GM06990 (cell line): ENCODE data around the gene L3MBTL4.

Source experiments
- DNase-seq: peaks from one replicate; pipeline ENCODE4 v3.0.0-alpha.2; 2011; ENCODE audit not compliant: insufficient read length; ENCODE audit errors: extremely low read depth
- H3K27me3 ChIP-seq: replicated peaks from 2 replicates; pipeline ENCODE4 v1.6.0; 2011; ENCODE audit warnings: low read length; ENCODE audit not compliant: control insufficient read depth, insufficient read depth
- H3K36me3 ChIP-seq: 2 replicates; pipeline ENCODE4 v1.5.1; 2011; ENCODE audit warnings: low read length; ENCODE audit not compliant: control insufficient read depth, insufficient read depth
- H3K4me3 ChIP-seq: replicated peaks from 2 replicates; pipeline ENCODE4 v1.5.1; 2011; ENCODE audit warnings: low read depth, mild to moderate bottlenecking, control low read depth, low read length
- TF ChIP-seq, protein P1 (sequence below): IDR thresholded peaks from 2 replicates; pipeline ENCODE4 v1.5.1; 2011; ENCODE audit warnings: low read length, control low read depth, mild to moderate bottlenecking, inconsistent platforms; ENCODE audit not compliant: insufficient read depth, poor library complexity, severe bottlenecking

Gene L3MBTL4

DNA sequence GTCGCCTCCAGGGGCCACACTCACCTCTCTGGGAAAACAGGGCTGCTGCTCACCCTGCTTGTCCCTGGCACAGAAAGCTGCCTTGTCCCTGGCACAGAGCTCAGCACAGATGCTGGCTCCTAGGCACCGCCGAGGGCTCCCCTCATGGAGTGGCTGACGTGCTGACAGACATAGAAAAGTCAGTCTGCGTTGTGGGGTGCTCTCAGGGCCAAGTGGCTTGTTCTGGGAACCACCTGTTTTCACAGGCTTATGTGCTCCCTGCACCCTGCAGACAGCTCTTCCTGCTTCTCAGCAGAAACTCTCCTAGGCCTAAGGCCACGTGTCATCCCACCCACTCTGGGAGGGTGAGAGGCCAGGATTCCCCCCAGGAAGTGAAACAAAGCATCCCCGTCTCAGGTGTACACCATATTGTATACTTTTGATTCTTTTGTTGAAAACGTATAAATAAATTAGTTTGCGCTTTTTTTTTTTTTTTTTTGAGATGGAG is 434.7 kb downstream of the L3MBTL4 start:
- DNase-seq = peak; percentile 54

GRCh38 chr18:5979176-5979888 is 435.4 kb downstream of the L3MBTL4 start:
- DNase-seq = no peak
- no peaks in the 10 kb centered on the region for H3K36me3 ChIP-seq
- H3K4me3 ChIP-seq = no peak overlapping the region
- TF ChIP-seq, protein P1, sequence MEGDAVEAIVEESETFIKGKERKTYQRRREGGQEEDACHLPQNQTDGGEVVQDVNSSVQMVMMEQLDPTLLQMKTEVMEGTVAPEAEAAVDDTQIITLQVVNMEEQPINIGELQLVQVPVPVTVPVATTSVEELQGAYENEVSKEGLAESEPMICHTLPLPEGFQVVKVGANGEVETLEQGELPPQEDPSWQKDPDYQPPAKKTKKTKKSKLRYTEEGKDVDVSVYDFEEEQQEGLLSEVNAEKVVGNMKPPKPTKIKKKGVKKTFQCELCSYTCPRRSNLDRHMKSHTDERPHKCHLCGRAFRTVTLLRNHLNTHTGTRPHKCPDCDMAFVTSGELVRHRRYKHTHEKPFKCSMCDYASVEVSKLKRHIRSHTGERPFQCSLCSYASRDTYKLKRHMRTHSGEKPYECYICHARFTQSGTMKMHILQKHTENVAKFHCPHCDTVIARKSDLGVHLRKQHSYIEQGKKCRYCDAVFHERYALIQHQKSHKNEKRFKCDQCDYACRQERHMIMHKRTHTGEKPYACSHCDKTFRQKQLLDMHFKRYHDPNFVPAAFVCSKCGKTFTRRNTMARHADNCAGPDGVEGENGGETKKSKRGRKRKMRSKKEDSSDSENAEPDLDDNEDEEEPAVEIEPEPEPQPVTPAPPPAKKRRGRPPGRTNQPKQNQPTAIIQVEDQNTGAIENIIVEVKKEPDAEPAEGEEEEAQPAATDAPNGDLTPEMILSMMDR = no peak
- no peaks in the 10 kb centered on the region for H3K27me3 ChIP-seq

More for the DNA sequence above, 434.7 kb downstream of the L3MBTL4 start:
- H3K4me3 ChIP-seq = no peak overlapping the region
- no peaks in the 10 kb centered on the region for H3K27me3 ChIP-seq
- no peaks in the 10 kb centered on the region for H3K36me3 ChIP-seq
- TF ChIP-seq, protein P1 = no peak

DNA sequence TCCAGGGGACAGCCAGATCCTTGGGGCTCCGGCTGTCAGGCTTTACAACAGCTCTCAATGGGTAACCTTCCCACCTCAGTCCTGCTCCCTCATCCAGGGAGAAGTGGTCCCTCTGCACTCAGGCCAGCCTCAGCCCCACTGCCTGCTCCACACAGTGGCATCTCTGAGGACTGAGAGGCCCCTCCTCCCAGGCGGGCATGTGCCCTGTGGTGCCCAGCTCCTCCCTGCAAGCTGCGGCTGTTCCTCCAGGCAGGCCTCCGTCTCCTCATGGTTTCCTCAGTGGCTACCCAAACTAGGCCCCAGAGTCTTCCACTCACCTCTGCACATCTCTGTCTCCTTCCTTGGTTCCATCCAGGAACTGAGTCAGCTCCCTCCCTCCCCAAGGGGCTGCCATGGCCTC is 437.7 kb downstream of the L3MBTL4 start:
- TF ChIP-seq, protein P1 = no peak

GRCh38 chr18:5975111-5976002 is 439.4 kb downstream of the L3MBTL4 start:
- H3K36me3 ChIP-seq = no peaks in the 10 kb centered on the region
- TF ChIP-seq, protein P1 = peak; percentile 5
- peak; percentile 61 for DNase-seq
- H3K4me3 ChIP-seq = peak overlapping the region; percentile 34
- no peaks in the 10 kb centered on the region for H3K27me3 ChIP-seq

More for the DNA sequence above, 437.7 kb downstream of the L3MBTL4 start:
- Histone ChIP-seq H3K27me3 (no peaks in the 10 kb centered on the region), H3K4me3 (no peak overlapping the region), H3K36me3 (no peaks in the 10 kb centered on the region)
- no peak for DNase-seq

- H3K36me3 ChIP-seq = no peaks in the 10 kb centered on the region
- DNase-seq = no peak
- H3K4me3 ChIP-seq = no peak overlapping the region
- TF ChIP-seq, protein P1 = no peak
- no peaks in the 10 kb centered on the region for H3K27me3 ChIP-seq
Measured at GRCh38 chr18:5974696-5975095, 440.0 kb downstream of the L3MBTL4 start.
